CD4-positive, alpha-beta T cell treated with Interleukin-12 subunit alpha and Interleukin-12 subunit beta, for 1 hour (primary cell): ENCODE measurements around the gene DCDC2C.

Experiments
- DNase-seq: peaks from one replicate; pipeline ENCODE4 v3.0.0-alpha.2; 2020

The DCDC2C gene

GRCh38 chr2:3747032-3747654, 43.8 kb downstream of the DCDC2C start:
- DNase-seq, result no peak

DNA sequence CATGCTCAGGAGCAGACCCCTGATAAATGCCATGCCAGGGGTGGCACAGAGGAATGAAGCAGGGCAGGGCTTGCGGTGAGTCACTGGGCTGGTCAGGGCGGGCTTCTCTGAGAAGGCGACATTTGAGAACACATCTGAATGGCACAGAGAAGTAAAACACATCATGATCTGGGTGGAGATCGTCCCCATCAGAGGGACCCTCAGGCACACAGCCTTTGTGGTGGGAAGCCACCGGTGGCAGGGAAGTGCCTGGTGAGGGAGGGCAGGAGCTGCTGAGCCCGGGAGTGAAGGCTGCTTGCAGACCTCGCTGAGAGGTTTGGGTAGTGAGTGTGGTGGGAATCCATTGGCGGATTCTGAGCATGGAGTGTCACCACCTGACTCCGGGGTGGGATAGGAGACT, 44.5 kb downstream of the DCDC2C start:
- DNase-seq, result no peak

- no peak for DNase-seq
Measured at GRCh38 chr2:3749201-3749600, 45.8 kb downstream of the DCDC2C start.

- DNase-seq, result no peak
Measured at GRCh38 chr2:3751251-3751650, 47.9 kb downstream of the DCDC2C start.

- DNase-seq, result no peak
Measured at GRCh38 chr2:3751806-3752205, 48.4 kb downstream of the DCDC2C start.

- no peak for DNase-seq
Measured at GRCh38 chr2:3752376-3752775, 49.0 kb downstream of the DCDC2C start.

DNA sequence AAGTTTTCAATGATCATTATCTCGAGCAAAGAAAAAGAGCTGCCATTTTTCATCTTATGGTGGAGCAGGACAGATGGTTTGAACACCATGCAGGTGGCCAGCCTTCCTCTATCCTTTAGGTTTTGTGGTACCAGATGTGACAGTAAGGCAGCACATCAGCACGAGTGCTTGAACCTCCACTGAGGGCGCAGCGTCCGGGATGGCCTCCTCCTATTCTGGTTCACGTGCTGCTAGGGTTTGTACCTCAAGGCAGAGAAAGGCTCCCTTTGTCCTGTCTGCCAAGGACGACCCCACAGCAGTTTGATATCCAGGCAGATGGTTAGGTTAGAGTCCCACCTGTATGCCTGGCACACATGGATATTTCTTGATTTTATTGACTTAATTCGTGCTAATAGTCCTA, 50.2 kb downstream of the DCDC2C start:
- DNase-seq, result no peak

GRCh38 chr2:3754280-3754679, 50.9 kb downstream of the DCDC2C start:
- DNase-seq, result no peak

- no peak for DNase-seq
Measured at GRCh38 chr2:3754795-3755194, 51.4 kb downstream of the DCDC2C start.

DNA sequence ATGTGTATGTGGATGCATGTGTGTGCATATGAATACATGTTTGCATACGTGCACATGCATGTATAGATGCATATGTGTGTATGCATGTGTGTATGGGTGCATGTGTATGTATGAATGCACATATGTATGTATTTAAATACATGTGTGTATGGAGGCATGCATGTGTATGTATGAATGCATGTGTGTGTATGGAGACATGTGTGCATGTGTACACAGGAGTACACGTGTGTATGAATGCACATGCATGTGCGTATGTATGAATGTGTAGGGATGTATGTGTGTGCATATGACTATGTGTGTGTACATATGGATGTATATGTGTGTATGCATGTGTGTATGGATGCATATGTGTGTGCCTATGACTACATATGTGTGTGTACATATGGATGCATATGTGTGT, 51.9 kb downstream of the DCDC2C start:
- DNase-seq, result no peak

DNA sequence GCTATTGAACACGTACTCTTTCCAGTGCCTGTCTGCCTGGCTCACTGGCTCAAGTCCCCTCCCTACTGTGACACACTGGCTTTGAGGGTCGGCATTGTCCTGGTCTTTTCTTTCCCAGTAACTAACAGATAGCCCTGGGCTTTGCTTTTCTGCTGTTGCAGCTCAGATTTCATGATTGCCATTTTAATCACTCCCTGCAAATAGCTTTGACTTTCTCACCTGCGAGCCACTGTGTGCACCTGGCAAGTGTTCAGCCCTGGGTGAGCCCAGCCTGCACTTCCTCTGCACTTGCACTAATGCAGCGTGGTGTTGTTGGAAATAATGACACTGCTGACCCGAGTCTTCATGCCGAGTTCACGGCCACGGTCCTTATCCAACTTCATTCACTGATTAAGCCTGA, 52.9 kb downstream of the DCDC2C start:
- DNase-seq, result no peak

- DNase-seq, result no peak
Measured at GRCh38 chr2:3758906-3759305, 55.5 kb downstream of the DCDC2C start.

- DNase-seq, result no peak
Measured at GRCh38 chr2:3759331-3759730, 56.0 kb downstream of the DCDC2C start.

DNA sequence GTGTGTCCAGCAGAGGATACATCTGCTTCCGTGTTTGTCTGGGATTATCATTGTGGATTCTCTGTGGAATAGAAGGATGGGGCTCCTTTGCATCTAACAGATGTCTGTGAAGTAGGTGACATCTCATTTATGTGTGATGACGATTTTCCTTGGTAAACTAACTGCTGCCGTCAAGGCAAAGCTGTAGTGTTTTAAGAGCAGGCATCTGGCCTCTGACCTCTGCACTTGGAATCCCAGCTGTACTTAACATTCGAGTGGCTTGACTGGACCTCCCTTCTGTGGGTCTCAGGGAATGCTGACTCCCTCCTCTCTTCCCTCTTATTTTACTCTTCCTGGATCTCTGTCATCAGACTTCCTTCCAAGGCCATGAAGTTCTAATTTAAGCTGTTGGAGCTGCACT, 56.4 kb downstream of the DCDC2C start:
- DNase-seq, result no peak

DNA sequence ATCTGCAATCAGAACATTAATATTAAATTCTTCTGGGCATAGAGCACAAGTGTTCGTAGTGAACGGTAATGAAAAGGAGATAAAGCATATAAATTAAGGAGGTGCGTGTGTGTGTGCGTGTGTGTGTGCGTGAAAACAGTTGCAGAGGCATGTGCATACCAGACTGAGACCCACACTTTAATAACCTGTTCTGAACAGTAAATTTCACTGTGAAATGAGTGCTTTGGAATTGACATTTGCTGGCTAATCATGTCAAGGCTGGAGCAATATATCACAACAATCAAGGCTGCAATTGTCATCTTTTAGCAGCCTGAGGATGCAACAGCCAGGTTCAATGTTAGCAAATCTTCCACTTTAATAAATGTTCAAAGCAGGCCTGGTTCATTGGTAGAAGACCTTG, 57.9 kb downstream of the DCDC2C start:
- no peak for DNase-seq

DNA sequence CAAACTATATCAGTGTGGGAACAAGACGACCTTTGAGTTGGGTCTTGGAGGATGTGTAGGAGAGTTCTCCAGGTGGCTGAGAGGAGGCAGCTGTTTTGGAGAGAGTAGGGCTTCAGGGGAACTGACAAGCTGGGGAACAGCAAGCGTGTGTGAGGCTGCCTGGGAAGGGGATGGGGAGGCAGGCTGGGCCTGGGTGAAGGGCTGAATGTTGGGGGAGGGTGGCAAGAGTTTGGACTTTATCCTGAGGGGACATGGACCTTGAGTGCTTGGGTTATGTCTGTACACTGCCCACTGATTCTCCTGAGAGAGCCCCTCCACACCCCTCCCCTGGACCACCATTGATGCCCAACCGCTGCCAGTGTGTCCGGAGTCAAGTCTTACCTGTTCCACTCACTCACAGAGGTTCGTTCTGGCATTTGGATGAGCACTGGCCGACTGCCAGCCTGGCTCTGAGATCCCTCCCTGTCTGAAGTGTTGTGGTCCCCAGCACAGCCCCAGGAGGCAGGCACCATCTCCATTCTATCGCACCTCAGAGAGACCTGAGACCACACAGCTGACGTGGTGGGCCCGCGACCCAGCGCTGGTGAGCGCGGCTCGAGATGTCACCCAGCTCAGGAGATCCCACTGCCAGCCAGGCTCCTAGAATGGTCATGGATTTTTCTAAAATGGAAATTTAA, 59.5 kb downstream of the DCDC2C start:
- no peak for DNase-seq

DNA sequence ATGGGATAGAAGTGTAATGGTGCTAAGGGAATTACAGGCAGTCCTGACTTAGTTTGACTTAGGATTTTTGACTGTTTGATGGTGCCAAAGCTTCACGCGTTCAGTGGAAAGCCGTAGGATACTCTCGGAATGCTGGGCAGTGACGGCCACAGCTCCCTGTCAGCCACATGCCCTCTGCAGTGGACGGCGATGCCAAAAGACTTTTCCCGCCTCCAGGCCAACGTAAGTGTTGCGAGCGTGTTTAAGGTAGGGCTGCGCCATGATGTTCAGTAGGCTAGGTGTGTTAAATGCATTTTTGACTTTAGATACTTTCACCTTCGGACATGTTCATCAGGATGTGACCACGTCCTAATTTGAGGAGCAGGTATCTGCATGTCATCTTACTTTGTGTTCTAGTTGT, 63.4 kb downstream of the DCDC2C start:
- DNase-seq, result no peak

DNA sequence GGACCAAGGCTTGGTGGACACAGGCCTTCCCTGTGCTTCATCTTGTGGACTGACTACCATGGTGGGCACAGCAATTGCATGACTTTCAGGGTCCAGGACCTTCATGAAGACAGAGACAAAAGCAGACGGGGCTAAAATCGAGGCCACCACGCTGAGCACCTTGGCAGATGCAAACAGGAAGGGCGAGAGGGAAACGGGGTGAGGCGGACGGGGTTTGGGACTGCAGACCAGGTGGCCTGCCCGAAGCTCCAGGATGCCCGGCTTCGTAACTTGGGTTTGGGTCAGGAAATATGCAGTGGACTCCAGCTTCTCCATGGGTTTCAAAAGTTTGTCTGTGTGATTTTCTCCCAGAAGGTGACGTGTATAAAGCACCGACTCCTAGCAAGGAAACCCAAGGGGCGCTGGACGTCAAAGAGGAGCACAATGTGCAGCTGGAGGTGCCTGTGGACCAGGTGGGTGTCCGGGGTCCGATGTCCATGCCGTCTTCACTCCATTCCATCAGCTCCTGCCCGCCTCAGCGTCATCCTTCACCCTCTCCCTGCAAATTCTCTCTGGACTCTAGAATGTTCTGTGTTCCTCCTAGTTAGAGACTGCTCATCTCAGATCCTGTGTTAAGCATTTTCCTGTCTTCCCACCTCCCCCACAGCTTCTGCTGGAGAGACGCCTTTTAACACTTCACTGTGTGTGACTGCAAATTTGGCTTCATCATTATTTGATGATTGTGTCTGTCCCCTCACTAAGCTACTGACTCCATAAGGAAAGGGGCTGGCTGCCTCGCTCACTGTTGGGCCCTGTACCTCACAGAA, 65.8 kb downstream of the DCDC2C start:
- no peak for DNase-seq

DNA sequence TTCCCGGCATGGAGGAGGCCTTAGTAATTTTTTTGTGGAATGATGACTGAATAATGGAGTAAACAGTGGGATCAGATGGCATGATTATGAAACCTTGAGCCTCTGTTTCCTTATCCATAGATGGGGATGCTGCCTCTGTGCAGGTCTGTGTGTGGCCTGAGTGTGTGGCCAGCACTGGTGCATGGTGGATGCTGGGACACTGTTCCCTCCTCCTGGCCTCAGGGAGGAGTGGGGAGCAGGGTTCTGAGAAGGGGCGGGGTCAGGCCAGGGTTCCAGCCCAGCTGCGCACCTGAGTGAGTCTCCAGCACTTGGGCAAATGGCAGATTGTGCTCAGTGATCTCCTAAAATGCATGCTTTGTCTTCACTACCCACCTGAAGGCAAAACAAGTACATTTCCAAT, 66.4 kb downstream of the DCDC2C start:
- no peak for DNase-seq

- DNase-seq, result no peak
Measured at GRCh38 chr2:3770724-3771415, 67.5 kb downstream of the DCDC2C start.

DNA sequence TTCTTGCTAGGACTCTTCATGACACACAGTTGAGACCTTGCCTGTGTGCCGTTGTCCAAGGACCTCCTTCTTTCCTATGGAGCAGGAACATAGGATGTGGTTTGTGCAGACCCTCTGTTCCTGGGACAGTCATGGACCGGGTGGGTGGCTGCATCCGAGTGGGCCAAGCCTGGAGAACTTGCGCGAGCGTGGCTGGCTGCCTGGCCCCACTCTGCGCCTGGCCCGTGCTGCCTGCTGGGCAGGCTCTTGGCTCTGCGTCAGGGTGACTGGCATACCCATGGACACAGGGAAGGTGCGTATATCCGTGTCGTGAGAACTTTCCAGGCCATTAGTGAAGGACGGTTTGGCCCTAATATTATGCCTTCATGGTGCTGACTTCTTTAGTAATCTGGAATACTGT, 68.2 kb downstream of the DCDC2C start:
- DNase-seq, result no peak

DNA sequence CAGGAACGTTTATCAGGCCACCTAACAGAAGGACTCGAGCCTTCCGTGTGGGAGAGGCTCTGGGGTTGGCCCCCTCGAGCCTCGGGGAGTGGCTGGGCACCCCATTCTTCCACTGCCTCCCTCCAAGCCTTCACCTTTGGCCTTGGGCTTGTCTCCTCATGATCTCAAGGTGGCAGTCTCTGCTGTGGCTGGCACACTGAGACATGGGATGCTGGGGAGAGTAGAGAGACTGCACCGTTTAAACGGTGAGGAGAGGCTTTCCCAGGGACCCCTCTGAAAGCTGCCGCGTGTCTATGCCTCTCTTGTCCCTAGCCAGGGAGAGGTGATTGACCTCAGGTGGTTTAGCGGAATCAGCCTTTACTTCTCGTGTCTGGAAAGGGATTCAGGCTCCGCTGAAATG, 71.0 kb downstream of the DCDC2C start:
- DNase-seq, result no peak

- DNase-seq, result no peak
Measured at GRCh38 chr2:3776311-3776710, 72.9 kb downstream of the DCDC2C start.

- DNase-seq, result no peak
Measured at GRCh38 chr2:3777966-3778365, 74.6 kb downstream of the DCDC2C start.
